ENCODE measurements around the gene CCBE1.
A peak's percentile ranks its signal among the peaks of the same experiment; 100 is the strongest.
"Not testable (repeated sequence)": the region's sequence is repeated elsewhere in the genome, so short reads cannot be mapped to it uniquely, and the experiment has no call there.

CCBE1 gene

GRCh38 chr18:59697236-59697932 is at the start of gene CCBE1:
CCBE1 (minus strand) TSS chr18:59697423.
- DNase-seq (ENCODE audit: low spot score): peak; percentile 8

GRCh38 chr18:59744271-59744721 is 47.1 kb upstream of the CCBE1 start:
- no peak for DNase-seq (ENCODE audit: low spot score)

- DNase-seq (ENCODE audit: low spot score): no peak
Observed at GRCh38 chr18:59743566-59743965, 46.3 kb upstream of the CCBE1 start.

- no peak for DNase-seq (ENCODE audit: low spot score)
Observed at GRCh38 chr18:59742325-59743111, 45.3 kb upstream of the CCBE1 start.

- DNase-seq (ENCODE audit: low spot score): no peak
Observed at GRCh38 chr18:59740141-59740540, 42.9 kb upstream of the CCBE1 start.

GRCh38 chr18:59737776-59738300 is 40.6 kb upstream of the CCBE1 start:
- no peak for DNase-seq (ENCODE audit: low spot score)

- not testable (repeated sequence) for DNase-seq (ENCODE audit: low spot score)
Observed at GRCh38 chr18:59737335-59737734, 40.1 kb upstream of the CCBE1 start.

GRCh38 chr18:59736061-59736460 is 38.8 kb upstream of the CCBE1 start:
- DNase-seq (ENCODE audit: low spot score): no peak

- DNase-seq (ENCODE audit: low spot score): no peak
Observed at GRCh38 chr18:59735269-59735860, 38.1 kb upstream of the CCBE1 start.

- no peak for DNase-seq (ENCODE audit: low spot score)
Observed at GRCh38 chr18:59733421-59733820, 36.2 kb upstream of the CCBE1 start.

GRCh38 chr18:59730896-59731295 is 33.7 kb upstream of the CCBE1 start:
- no peak for DNase-seq (ENCODE audit: low spot score)

- DNase-seq (ENCODE audit: low spot score): no peak
Observed at GRCh38 chr18:59729781-59730180, 32.6 kb upstream of the CCBE1 start.

- DNase-seq (ENCODE audit: low spot score): no peak
Observed at GRCh38 chr18:59728816-59729215, 31.6 kb upstream of the CCBE1 start.

- DNase-seq (ENCODE audit: low spot score): no peak
Observed at GRCh38 chr18:59725142-59725541, 27.9 kb upstream of the CCBE1 start.

GRCh38 chr18:59724103-59724502 is 26.9 kb upstream of the CCBE1 start:
- DNase-seq (ENCODE audit: low spot score): no peak

GRCh38 chr18:59721931-59722330 is 24.7 kb upstream of the CCBE1 start:
- no peak for DNase-seq (ENCODE audit: low spot score)

- DNase-seq (ENCODE audit: low spot score): no peak
Observed at GRCh38 chr18:59721211-59721610, 24.0 kb upstream of the CCBE1 start.

- no peak for DNase-seq (ENCODE audit: low spot score)
Observed at GRCh38 chr18:59719544-59720181, 22.4 kb upstream of the CCBE1 start.

- DNase-seq (ENCODE audit: low spot score): no peak
Observed at GRCh38 chr18:59718464-59719157, 21.4 kb upstream of the CCBE1 start.

GRCh38 chr18:59718108-59718463 is 20.9 kb upstream of the CCBE1 start:
- DNase-seq (ENCODE audit: low spot score): no peak

GRCh38 chr18:59717291-59717690 is 20.1 kb upstream of the CCBE1 start:
- DNase-seq (ENCODE audit: low spot score): no peak

GRCh38 chr18:59715966-59716369 is 18.7 kb upstream of the CCBE1 start:
- no peak for DNase-seq (ENCODE audit: low spot score)
